GM21717 (cell line): Measurements from ENCODE around the gene ZFPM1.

Experiments used
- ATAC-seq: cut with Tn5 transposase; IDR thresholded peaks from one replicate; pipeline ENCODE4 v1.9.1; 2021; ENCODE audit warnings: mild to moderate bottlenecking, moderate library complexity; ENCODE audit not compliant: unreplicated experiment

ZFPM1 gene

GRCh38 chr16:88525663-88525990 is 72.5 kb downstream of the ZFPM1 start:
- ATAC-seq, result no peak

- ATAC-seq, result no peak
Observed at GRCh38 chr16:88526008-88526905, 73.2 kb downstream of the ZFPM1 start.

- no peak for ATAC-seq
Observed at GRCh38 chr16:88526906-88527185, 73.8 kb downstream of the ZFPM1 start.

GRCh38 chr16:88527186-88527936 is 74.3 kb downstream of the ZFPM1 start:
- ATAC-seq, result no peak

GRCh38 chr16:88527937-88528743 is 75.1 kb downstream of the ZFPM1 start:
- ATAC-seq, result no peak

- ATAC-seq, result no peak
Observed at GRCh38 chr16:88528902-88529318, 75.8 kb downstream of the ZFPM1 start.

- no peak for ATAC-seq
Observed at GRCh38 chr16:88529596-88529995, 76.5 kb downstream of the ZFPM1 start.

GRCh38 chr16:88530051-88530857 is 77.2 kb downstream of the ZFPM1 start:
- ATAC-seq, result no peak

- no peak for ATAC-seq
Observed at GRCh38 chr16:88530858-88531203, 77.8 kb downstream of the ZFPM1 start.

GRCh38 chr16:88531346-88531745 is 78.3 kb downstream of the ZFPM1 start:
- ATAC-seq, result no peak

GRCh38 chr16:88531931-88532433 is 78.9 kb downstream of the ZFPM1 start:
- no peak for ATAC-seq

GRCh38 chr16:88532434-88533241 is 79.6 kb downstream of the ZFPM1 start:
- ATAC-seq, result no peak

- ATAC-seq, result no peak
Observed at GRCh38 chr16:88533381-88533917, 80.4 kb downstream of the ZFPM1 start.

GRCh38 chr16:88533932-88534637 is 81.0 kb downstream of the ZFPM1 start:
- ATAC-seq, result peak; percentile 37

GRCh38 chr16:88534638-88535190 is 81.6 kb downstream of the ZFPM1 start:
- no peak for ATAC-seq

GRCh38 chr16:88535191-88535856 is 82.2 kb downstream of the ZFPM1 start:
- no peak for ATAC-seq

GRCh38 chr16:88535857-88536222 is 82.8 kb downstream of the ZFPM1 start:
- ATAC-seq, result no peak

GRCh38 chr16:88536510-88536909 is 83.4 kb downstream of the ZFPM1 start:
- no peak for ATAC-seq
